Endothelial cell (in vitro differentiated cells): ENCODE results near the gene COL4A1. TPM values are rescaled to one million over a fixed set of nuclear protein-coding genes. Genes with fewer than 3 reads are reported as not detected.
A peak's percentile ranks its signal among the peaks of the same experiment; 100 is the strongest.

Experiments used
- DNase-seq: peaks from one replicate; pipeline ENCODE4 v3.0.0; 2021; ENCODE audit warnings: low spot score
- H3K27ac Mint-ChIP-seq: one replicate; pipeline ENCODE4 v1.8.0; 2021; ENCODE audit warnings: mixed read lengths, inconsistent platforms; ENCODE audit not compliant: unreplicated experiment
- H3K27me3 Mint-ChIP-seq: one replicate; pipeline ENCODE4 v1.8.0; 2021; ENCODE audit warnings: mild to moderate bottlenecking, moderate library complexity, mixed read lengths, inconsistent platforms; ENCODE audit not compliant: unreplicated experiment
- H3K36me3 Mint-ChIP-seq: one replicate; pipeline ENCODE4 v1.8.0; 2021; ENCODE audit warnings: mild to moderate bottlenecking, low read depth, mixed read lengths, inconsistent platforms; ENCODE audit not compliant: unreplicated experiment
- H3K4me1 Mint-ChIP-seq: one replicate; pipeline ENCODE4 v1.8.0; 2021; ENCODE audit warnings: mild to moderate bottlenecking, mixed read lengths, inconsistent platforms; ENCODE audit not compliant: unreplicated experiment
- H3K4me3 Mint-ChIP-seq: one replicate; pipeline ENCODE4 v1.8.0; 2021; ENCODE audit warnings: mild to moderate bottlenecking, mixed read lengths, inconsistent platforms; ENCODE audit not compliant: unreplicated experiment
- H3K9me3 Mint-ChIP-seq: one replicate; pipeline ENCODE4 v1.8.0; 2021; ENCODE audit warnings: mixed read lengths, inconsistent platforms; ENCODE audit not compliant: unreplicated experiment
- total RNA-seq: library from RNA; stranded (reverse); fragmentation: NEBNext Ultra II Directional; extraction: Animal tissue kit (Norgen Biotek cat#: 25700); gene quantifications from one replicate; pipeline ENCODE4 v1.2.1, GENCODE V29; 2021; ENCODE audit not compliant: unreplicated experiment
- TF ChIP-seq, protein P1 (sequence below): fragments of 200-600 bp; sonication (generic); IDR thresholded peaks from one replicate; pipeline ENCODE4 v1.5.0; 2021; ENCODE audit warnings: antibody characterized with exemption; ENCODE audit not compliant: unreplicated experiment

COL4A1 gene
- total RNA-seq, 1 donor from 2014 or later, result 2,720 TPM

- H3K27ac Mint-ChIP-seq, result no peak overlapping the region
- no peak overlapping the region for H3K4me3 Mint-ChIP-seq
- peaks cover 67% of the 10 kb centered on the region for H3K36me3 Mint-ChIP-seq
- peaks cover 24% of the 10 kb centered on the region for H3K27me3 Mint-ChIP-seq
- H3K4me1 Mint-ChIP-seq, result peaks cover 74% of the 10 kb centered on the region
- DNase-seq, result no peak
- TF ChIP-seq, protein P1, sequence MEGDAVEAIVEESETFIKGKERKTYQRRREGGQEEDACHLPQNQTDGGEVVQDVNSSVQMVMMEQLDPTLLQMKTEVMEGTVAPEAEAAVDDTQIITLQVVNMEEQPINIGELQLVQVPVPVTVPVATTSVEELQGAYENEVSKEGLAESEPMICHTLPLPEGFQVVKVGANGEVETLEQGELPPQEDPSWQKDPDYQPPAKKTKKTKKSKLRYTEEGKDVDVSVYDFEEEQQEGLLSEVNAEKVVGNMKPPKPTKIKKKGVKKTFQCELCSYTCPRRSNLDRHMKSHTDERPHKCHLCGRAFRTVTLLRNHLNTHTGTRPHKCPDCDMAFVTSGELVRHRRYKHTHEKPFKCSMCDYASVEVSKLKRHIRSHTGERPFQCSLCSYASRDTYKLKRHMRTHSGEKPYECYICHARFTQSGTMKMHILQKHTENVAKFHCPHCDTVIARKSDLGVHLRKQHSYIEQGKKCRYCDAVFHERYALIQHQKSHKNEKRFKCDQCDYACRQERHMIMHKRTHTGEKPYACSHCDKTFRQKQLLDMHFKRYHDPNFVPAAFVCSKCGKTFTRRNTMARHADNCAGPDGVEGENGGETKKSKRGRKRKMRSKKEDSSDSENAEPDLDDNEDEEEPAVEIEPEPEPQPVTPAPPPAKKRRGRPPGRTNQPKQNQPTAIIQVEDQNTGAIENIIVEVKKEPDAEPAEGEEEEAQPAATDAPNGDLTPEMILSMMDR, result no peak
- H3K9me3 Mint-ChIP-seq, result no peaks in the 10 kb centered on the region
Measured at GRCh38 chr13:110284779-110285484, 22.0 kb downstream of the COL4A1 start.

DNA sequence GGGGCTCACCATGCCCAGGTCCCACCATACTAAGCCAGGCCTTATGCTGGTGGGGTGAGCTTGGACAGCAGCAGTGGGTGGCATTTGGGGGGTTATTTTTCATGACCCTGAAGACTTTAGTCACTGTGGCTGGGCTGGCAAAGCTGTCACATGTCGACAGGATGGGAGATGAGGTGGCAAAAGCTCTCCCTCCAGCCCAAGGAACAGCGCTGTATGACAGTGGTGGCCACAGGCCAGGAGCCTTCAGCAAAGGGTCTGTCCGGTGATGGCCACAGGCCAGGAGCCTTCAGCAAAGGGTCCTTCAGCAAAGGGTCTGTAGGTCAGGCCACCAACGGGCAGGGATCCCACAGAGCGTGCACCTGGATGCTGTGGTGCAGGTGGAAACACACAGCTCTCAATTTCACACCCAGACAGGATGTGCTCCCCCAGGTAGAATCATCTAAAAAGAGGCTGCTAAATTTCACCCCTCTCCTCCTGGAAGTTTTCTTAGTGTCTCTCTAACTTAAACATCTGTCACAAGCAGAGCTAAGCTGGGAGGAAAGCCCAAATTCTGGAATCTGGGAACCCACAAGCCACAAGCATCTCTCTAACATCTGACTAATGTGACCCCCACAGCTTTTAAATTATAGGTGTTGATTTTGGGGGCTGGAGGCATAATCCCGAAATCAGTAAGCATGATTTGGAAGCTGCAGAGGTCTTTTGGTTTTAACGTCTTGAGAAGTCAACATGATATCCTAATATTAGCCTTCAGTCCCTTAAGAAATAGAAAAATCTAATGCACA is 23.0 kb downstream of the COL4A1 start:
- Mint-ChIP-seq H3K9me3 (no peaks in the 10 kb centered on the region), H3K36me3 (peaks cover 62% of the 10 kb centered on the region), H3K27ac (no peak overlapping the region), H3K27me3 (peaks cover 20% of the 10 kb centered on the region), H3K4me1 (peaks cover 73% of the 10 kb centered on the region), H3K4me3 (no peak overlapping the region)
- no peak for DNase-seq
- TF ChIP-seq, protein P1, result no peak

DNA sequence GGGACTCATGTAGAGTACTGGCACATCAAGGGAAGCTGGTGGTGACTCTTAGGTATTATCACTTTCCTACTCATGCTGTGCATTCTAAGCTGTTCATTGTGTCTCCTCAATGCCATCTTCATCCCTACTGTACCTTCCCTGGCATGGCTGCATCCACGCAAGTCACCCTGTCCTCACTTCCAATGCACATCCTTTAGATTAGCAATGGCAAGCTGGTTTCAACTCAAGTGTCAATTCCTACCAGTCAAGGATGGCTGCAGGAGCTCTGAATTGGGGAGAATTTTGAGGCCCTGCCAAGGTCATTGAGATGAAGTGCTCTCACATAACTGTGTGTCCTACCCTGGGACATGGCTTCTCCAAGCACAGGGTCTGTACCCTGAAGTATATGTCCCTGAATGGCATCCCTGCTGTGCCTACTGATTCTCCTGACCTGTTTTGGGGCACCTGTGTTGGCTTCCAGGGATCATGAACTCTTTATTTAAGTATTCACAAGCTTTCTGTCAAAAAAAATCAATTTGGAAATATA is 24.6 kb downstream of the COL4A1 start:
- Mint-ChIP-seq H3K9me3 (no peaks in the 10 kb centered on the region), H3K4me1 (peaks cover 69% of the 10 kb centered on the region), H3K27me3 (peaks cover 14% of the 10 kb centered on the region), H3K36me3 (peaks cover 61% of the 10 kb centered on the region), H3K4me3 (peak overlapping the region; percentile 12), H3K27ac (no peak overlapping the region)
- DNase-seq, result no peak
- TF ChIP-seq, protein P1, result no peak

DNA sequence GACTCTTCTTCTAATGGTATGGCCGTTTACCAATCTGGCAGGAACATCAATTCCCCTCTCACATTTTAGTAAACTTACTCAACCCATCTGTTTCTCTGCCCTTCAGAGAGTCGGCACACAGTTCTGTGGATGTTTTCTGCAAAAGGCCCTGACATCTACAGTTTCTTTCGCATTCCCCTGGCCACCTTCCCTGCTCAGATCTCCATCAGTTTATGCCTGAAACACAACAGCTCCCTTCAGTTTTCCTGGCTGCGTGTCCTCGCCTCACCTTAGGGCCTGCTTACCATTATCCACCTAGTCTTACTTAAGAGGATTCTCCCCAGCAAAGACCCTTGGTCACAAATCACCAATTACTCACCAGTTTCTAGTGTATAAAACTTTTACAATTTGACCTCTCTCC is 25.2 kb downstream of the COL4A1 start:
- DNase-seq, result no peak
- Mint-ChIP-seq H3K27me3 (peaks cover 10% of the 10 kb centered on the region), H3K9me3 (no peaks in the 10 kb centered on the region), H3K27ac (no peak overlapping the region), H3K4me3 (peak overlapping the region; percentile 44), H3K36me3 (peaks cover 56% of the 10 kb centered on the region), H3K4me1 (peaks cover 68% of the 10 kb centered on the region)
- TF ChIP-seq, protein P1, result no peak
